MM.1S (cell line): ENCODE data around the gene RPTOR.

Source experiments
- CTCF ChIP-seq: fragments of 300-600 bp; sonication (generic); IDR thresholded peaks from 2 replicates; pipeline ENCODE4 v1.5.1; 2016; ENCODE audit warnings: antibody characterized with exemption, low read length, mixed read lengths
- EZH2 ChIP-seq: fragments of 300-600 bp; sonication (generic); optimal IDR thresholded peaks from 2 replicates; pipeline ENCODE3; 2017; ENCODE audit warnings: low read depth, mild to moderate bottlenecking, antibody characterized with exemption, low read length, mixed read lengths
- EZH2phosphoT487 ChIP-seq: fragments of 300-600 bp; sonication (generic); IDR thresholded peaks from 2 replicates; pipeline ENCODE4 v1.6.1; 2018; ENCODE audit warnings: antibody characterized with exemption, low read length

- TF ChIP-seq CTCF (no peak), EZH2 (no peak), EZH2phosphoT487 (no peak)
Observed at GRCh38 chr17:80859002-80859941, 314.6 kb downstream of the RPTOR start.
